ENCODE results near the gene TMEM40.

- TF ChIP-seq, protein P1, sequence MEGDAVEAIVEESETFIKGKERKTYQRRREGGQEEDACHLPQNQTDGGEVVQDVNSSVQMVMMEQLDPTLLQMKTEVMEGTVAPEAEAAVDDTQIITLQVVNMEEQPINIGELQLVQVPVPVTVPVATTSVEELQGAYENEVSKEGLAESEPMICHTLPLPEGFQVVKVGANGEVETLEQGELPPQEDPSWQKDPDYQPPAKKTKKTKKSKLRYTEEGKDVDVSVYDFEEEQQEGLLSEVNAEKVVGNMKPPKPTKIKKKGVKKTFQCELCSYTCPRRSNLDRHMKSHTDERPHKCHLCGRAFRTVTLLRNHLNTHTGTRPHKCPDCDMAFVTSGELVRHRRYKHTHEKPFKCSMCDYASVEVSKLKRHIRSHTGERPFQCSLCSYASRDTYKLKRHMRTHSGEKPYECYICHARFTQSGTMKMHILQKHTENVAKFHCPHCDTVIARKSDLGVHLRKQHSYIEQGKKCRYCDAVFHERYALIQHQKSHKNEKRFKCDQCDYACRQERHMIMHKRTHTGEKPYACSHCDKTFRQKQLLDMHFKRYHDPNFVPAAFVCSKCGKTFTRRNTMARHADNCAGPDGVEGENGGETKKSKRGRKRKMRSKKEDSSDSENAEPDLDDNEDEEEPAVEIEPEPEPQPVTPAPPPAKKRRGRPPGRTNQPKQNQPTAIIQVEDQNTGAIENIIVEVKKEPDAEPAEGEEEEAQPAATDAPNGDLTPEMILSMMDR (IDR thresholded peaks at IDR 0.05; ENCODE audit: borderline replicate concordance, extremely low read depth, low read length, poor library complexity, severe bottlenecking) = no peak
- no peak for TF ChIP-seq EZH2 (IDR thresholded peaks at IDR 0.05; ENCODE audit: borderline replicate concordance, low read depth, low read length, severe bottlenecking)
Observed at GRCh38 chr3:12692444-12692843, 66.6 kb downstream of the TMEM40 start.
